Activated CD4-positive, CD25-positive, alpha-beta regulatory T cell treated with anti-CD3 and anti-CD28 coated beads, Interleukin-2, amount 50 U/mL, for 24 hours (primary cell): ENCODE measurements around the gene CHRNA7.
"Not testable (repeated sequence)": the region's sequence is repeated elsewhere in the genome, so short reads cannot be mapped to it uniquely, and the experiment has no call there.

Experiments used
- ATAC-seq, 2 donors: fragments of 150-1000 bp; cut with Tn5 transposase; one replicate each; pipeline ENCODE4 v1.10.0; 2021; ENCODE audit warnings: mild to moderate bottlenecking in 1 of 2, moderate library complexity in 1 of 2

Gene CHRNA7

GRCh38 chr15:32120577-32121383 is 90.5 kb downstream of the CHRNA7 start:
- no peak for ATAC-seq

GRCh38 chr15:32121384-32121695 is 91.0 kb downstream of the CHRNA7 start:
- ATAC-seq: no peak

- ATAC-seq: no peak
Observed at GRCh38 chr15:32122013-32122412, 91.7 kb downstream of the CHRNA7 start.

DNA sequence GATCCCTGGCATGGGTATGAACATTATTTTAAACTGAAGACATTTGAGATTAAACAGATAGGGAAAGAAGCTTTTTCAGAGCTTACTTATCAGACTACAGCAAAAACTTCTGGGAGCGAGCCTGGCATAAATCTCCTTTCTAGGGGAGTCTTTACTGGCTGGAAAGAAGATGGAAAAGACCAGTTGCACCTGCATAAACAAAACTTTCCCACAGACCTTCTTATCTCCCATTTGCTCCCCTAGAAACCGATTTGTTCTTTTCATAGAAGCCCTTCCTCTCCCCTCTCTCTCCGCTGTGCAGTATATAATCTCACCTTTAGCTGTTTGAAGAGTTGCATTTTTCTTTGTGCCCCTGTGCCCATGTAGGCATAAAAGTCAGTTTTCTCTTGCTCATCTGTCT is 93.2 kb downstream of the CHRNA7 start:
- ATAC-seq: no peak

DNA sequence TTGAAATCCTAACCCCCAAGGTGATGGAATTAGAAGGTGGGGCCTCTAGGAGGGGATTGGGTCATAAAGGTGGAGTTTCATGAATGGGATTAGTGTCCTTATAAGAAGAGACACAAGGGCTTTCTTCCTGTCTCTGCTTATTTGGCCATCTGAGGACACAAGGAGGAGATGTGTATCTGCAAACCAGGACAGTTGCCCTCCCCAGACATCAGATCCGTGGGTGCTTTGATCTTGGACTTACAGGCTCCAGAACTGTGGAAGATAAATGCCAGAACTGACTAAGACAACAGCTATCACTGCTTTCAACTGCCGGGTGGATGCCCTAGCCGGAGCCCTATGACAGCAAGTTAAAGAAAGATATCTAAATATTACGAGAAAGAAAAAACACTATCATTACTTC is 94.4 kb downstream of the CHRNA7 start:
- ATAC-seq: no peak

DNA sequence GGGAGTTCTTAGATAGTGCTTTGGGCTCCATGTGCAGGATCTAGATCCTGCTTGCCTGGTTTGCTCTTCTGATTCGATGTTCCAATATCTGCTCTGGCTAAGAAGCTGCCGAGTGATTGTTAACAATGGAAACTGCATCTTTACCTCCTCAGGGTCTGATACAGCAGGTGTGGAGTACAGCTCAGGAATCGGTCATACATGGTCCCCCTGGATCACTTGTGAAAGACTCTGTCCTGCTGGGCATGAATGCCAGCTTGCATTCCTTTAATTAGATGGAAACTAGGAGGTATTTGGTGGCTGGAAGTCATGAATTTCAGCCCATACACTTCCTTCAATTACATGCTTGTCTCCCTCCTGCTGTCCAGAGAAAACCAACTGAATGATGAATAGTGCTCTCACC is 95.3 kb downstream of the CHRNA7 start:
- no peak for ATAC-seq

DNA sequence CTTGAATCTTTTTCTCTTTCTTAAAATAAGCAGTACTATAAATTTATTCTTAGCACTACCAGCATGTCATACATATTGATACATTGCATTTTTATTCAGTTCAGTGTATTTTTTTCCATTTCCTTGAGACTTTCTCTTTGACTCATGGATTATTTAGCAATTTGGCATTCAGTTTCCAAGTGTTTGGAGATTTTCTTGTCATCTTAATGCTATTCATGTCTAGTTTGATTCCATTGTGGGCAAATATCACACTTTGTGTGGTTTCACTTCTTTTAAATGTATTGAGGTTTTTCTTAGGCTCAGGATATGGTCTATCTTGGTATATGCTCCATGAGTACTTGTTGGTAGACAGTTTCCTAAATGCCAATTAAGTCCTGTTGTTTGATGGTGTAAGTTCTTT is 99.5 kb downstream of the CHRNA7 start:
- no peak for ATAC-seq

DNA sequence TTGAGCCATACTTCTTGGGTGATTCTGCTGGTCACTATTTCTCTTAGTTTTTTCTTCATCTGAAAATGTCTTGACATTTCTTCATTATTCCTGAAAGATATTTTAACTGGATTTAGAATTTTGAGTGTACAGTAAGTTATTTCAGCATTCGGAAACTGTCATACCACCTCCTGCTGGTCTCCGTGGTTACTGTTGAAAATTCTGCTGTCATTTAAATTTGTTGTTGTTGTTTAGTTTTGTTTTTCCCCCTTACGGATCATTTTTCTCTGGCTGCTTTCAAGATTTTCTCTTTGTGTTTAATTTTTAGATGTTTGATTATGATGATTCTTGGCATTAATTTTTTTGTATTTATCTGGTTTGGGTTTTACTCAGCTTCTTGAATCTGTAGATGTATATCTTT is 100.5 kb downstream of the CHRNA7 start:
- ATAC-seq: no peak

GRCh38 chr15:32131803-32132202 is 101.5 kb downstream of the CHRNA7 start:
- no peak for ATAC-seq

- ATAC-seq: no peak
Observed at GRCh38 chr15:32132859-32133258, 102.5 kb downstream of the CHRNA7 start.

GRCh38 chr15:32134842-32135241 is 104.5 kb downstream of the CHRNA7 start:
- no peak for ATAC-seq

DNA sequence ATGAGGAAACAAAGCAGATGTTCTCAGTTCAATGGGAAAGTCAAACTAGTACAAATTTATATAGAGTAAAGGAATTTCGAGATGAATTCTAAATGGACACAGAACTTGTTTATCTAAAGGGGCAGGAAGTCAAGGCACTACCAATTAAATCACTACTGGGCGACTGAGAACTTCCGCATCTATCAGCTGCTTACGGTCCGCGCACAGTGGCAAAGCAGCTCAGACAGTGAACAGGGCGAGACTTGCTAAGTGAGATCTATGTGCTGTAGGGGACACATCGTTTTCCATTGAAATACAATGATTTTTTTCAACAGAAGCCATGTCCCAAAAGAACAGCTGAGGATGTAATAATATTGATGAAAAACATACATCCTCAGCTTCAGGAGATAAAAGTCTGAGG is 105.0 kb downstream of the CHRNA7 start:
- ATAC-seq: no peak

DNA sequence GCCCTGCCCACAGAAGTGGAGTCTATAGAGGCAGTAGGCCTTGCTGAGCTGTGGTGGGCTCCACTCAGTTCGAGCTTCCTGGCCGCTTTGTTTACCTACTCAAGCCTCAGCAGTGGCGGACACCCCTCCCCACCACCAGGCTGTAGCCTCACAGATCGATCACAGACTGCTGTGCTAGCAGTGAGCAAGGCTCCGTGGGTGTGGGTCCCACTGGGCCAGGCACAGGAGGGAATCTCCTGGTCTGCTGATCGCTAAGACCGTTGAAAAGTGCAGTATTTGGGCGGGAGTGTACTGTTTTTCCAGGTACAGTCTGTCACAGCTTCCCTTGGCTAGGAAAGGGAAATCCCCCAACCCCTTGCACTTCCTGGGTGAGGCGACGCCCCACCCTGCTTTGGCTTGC is 115.2 kb downstream of the CHRNA7 start:
- ATAC-seq: not testable (repeated sequence)

GRCh38 chr15:32148833-32149555 is 118.7 kb downstream of the CHRNA7 start:
- ATAC-seq: no peak

DNA sequence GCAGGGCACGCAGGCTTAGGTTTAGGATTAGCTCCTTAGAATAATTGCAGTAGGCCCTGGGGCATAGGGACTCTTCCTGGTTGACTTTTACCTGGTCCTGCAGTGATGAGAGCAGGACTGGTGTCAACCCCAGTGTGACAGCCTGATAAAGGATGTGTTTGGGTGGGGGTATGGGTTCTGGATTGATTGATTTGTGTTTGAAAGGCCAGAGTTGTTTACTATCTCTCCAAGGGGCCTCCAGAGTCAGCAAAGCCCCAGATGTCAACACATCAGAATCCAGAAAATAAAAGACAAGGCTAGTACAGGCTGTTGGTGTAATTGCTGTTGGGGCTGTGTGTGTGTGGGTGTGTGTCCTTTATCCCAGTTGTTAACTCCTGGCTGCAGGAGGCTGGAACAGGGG is 122.3 kb downstream of the CHRNA7 start:
- no peak for ATAC-seq

- ATAC-seq: not testable (repeated sequence)
Observed at GRCh38 chr15:32153868-32154623, 123.7 kb downstream of the CHRNA7 start.

- not testable (repeated sequence) for ATAC-seq
Observed at GRCh38 chr15:32162143-32162542, 131.8 kb downstream of the CHRNA7 start.

- ATAC-seq: not testable (repeated sequence)
Observed at GRCh38 chr15:32164065-32164464, 133.8 kb downstream of the CHRNA7 start.

DNA sequence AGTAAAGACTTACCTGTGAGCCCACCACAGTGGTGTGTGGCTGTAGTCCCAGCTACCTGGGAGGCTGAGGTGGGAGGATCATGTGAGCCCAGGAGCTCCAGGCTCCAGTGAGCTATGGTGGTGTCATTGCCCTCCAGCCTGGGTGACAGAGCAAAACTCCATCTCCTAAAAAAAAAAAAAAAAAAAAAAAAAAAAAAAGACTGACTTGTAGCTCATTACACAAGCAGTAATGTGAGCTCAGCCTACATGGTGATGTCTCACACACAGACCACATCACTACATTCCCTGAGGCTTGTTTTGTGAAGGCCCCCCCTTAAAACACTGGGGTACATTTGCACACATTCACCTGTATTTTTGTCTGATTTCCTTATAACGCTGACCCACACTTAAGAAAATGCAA is 134.4 kb downstream of the CHRNA7 start:
- ATAC-seq: not testable (repeated sequence)

GRCh38 chr15:32165775-32166174 is 135.5 kb downstream of the CHRNA7 start:
- ATAC-seq: not testable (repeated sequence)

DNA sequence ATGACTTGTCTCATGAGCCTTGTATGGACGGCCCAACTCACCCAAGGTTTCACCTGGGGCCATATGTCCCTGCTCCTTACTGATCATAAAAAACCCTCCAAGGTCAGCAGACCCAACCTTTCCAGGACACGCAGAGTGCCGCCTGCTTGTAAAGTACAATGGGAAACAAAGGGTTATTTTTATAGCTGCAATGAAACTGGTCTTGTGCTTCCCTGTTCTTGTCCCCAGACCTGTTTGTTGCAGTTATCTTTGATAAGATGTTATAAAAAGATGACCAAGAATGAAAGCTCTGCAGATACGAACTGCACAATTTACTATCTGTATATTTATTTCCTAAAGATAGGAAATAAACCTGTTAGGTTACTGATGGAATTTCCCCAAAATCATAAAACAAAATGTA is 136.0 kb downstream of the CHRNA7 start:
- ATAC-seq: not testable (repeated sequence)

GRCh38 chr15:32167913-32168312 is 137.6 kb downstream of the CHRNA7 start:
- peak in 1 of 2 donors; percentile 28 for ATAC-seq

DNA sequence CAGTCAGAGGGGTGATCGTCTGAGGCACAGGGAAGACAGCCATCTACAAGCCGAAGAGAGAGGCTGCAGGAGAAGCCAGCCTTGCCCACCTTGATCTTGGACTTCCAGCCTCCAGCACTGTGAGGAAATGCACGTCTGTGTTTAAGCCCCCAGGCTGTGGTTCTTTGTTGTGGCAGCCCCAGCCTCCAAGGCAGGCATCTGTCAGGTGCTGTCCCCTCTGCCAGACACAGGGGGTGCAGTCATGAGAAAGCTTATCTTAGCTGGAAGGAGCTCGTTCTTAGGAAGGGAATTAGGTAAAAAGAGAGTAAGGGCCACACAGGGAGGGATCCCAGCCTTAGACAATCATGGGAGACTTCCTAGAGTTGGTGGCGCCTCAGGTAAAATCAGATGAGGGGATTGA is 150.3 kb downstream of the CHRNA7 start:
- not testable (repeated sequence) for ATAC-seq

DNA sequence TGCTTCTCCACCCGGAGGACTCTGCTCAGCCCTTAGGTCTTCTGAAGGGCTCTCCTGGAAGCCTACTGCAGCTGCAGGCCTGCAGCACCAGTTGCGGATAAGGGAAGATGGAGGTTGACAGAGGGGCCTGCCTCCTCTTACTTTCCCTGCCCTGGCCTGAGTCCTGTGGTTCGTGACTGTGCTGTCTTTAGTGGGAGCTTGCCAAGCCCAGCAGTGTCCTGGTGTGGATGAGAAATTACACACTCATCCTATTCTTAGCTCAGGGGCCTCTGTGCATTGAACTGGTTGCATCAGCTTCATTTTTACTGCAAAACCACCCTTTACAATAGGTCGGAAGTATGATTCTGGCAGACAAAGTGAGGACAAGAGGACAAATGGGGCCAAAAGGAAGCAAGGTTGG is 163.5 kb downstream of the CHRNA7 start:
- not testable (repeated sequence) for ATAC-seq
